Medulla oblongata (tissue), 1 donor: ENCODE measurements around the gene PLEKHJ1.
"Not testable (repeated sequence)": the region's sequence is repeated elsewhere in the genome, so short reads cannot be mapped to it uniquely, and the experiment has no call there.

Source experiments
- DNase-seq: peaks from one replicate; pipeline ENCODE4 v3.0.0-alpha.2; 2015; ENCODE audit errors: extremely low spot score

The PLEKHJ1 gene

GRCh38 chr19:2221250-2221831 is 14.8 kb downstream of the PLEKHJ1 start:
- no peak for DNase-seq

GRCh38 chr19:2219726-2220125 is 16.4 kb downstream of the PLEKHJ1 start:
- DNase-seq = no peak

GRCh38 chr19:2217591-2217990 is 18.5 kb downstream of the PLEKHJ1 start:
- no peak for DNase-seq

GRCh38 chr19:2216361-2217225 is 19.5 kb downstream of the PLEKHJ1 start:
- no peak for DNase-seq

- no peak for DNase-seq
Observed at GRCh38 chr19:2215281-2215751, 20.8 kb downstream of the PLEKHJ1 start.

GRCh38 chr19:2214251-2214650 is 21.9 kb downstream of the PLEKHJ1 start:
- no peak for DNase-seq

GRCh38 chr19:2213799-2214198 is 22.3 kb downstream of the PLEKHJ1 start:
- no peak for DNase-seq

- DNase-seq = no peak
Observed at GRCh38 chr19:2212861-2213711, 23.0 kb downstream of the PLEKHJ1 start.

GRCh38 chr19:2210987-2211740 is 25.0 kb downstream of the PLEKHJ1 start:
- DNase-seq = no peak

GRCh38 chr19:2210206-2210605 is 25.9 kb downstream of the PLEKHJ1 start:
- DNase-seq = no peak

GRCh38 chr19:2209408-2209807 is 26.7 kb downstream of the PLEKHJ1 start:
- no peak for DNase-seq

GRCh38 chr19:2208975-2209374 is 27.2 kb downstream of the PLEKHJ1 start:
- no peak for DNase-seq

GRCh38 chr19:2207991-2208860 is 27.9 kb downstream of the PLEKHJ1 start:
- DNase-seq = no peak

GRCh38 chr19:2207008-2207407 is 29.1 kb downstream of the PLEKHJ1 start:
- DNase-seq = no peak

- no peak for DNase-seq
Observed at GRCh38 chr19:2202366-2202765, 33.8 kb downstream of the PLEKHJ1 start.

- no peak for DNase-seq
Observed at GRCh38 chr19:2201473-2202148, 34.5 kb downstream of the PLEKHJ1 start.

- not testable (repeated sequence) for DNase-seq
Observed at GRCh38 chr19:2200624-2201294, 35.4 kb downstream of the PLEKHJ1 start.

- DNase-seq = no peak
Observed at GRCh38 chr19:2199861-2200623, 36.1 kb downstream of the PLEKHJ1 start.

GRCh38 chr19:2199215-2199614 is 36.9 kb downstream of the PLEKHJ1 start:
- DNase-seq = no peak
